ENCODE data around the gene CDK1.

DNA sequence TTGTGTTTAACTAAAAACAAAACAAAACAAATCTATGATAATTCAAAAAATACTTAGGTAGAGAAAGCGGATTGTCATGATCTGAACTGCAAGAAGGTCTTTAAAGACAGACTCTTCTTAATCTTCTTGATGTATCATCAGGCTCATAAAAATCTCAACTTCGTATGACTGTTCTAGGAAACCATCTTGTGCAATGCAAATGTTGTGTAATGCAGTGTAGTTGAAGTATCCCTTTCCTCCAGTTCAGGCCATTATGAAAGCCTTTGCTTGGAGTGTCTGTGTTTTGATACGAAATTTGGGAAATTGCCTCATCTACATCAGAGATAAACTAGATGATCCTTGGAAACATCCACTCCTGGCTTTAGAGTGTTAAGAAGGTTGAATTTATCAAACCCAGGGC lies 30.9 kb downstream of the CDK1 start:
- TF ChIP-seq, protein P1, sequence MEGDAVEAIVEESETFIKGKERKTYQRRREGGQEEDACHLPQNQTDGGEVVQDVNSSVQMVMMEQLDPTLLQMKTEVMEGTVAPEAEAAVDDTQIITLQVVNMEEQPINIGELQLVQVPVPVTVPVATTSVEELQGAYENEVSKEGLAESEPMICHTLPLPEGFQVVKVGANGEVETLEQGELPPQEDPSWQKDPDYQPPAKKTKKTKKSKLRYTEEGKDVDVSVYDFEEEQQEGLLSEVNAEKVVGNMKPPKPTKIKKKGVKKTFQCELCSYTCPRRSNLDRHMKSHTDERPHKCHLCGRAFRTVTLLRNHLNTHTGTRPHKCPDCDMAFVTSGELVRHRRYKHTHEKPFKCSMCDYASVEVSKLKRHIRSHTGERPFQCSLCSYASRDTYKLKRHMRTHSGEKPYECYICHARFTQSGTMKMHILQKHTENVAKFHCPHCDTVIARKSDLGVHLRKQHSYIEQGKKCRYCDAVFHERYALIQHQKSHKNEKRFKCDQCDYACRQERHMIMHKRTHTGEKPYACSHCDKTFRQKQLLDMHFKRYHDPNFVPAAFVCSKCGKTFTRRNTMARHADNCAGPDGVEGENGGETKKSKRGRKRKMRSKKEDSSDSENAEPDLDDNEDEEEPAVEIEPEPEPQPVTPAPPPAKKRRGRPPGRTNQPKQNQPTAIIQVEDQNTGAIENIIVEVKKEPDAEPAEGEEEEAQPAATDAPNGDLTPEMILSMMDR (IDR thresholded peaks at IDR 0.05; ENCODE audit: low read length) = no peak
- no peak for TF ChIP-seq EZH2 (IDR thresholded peaks at IDR 0.05; ENCODE audit: borderline replicate concordance, low read length)
